MM.1S (cell line): ENCODE measurements around the gene GMPPA.

Experiments used
- EZH2 ChIP-seq: fragments of 300-600 bp; sonication (generic); optimal IDR thresholded peaks from 2 replicates; pipeline ENCODE3; 2017; ENCODE audit warnings: low read depth, mild to moderate bottlenecking, antibody characterized with exemption, low read length, mixed read lengths
- EZH2phosphoT487 ChIP-seq: fragments of 300-600 bp; sonication (generic); IDR thresholded peaks from 2 replicates; pipeline ENCODE4 v1.6.1; 2018; ENCODE audit warnings: antibody characterized with exemption, low read length
- TF ChIP-seq, protein P1 (sequence below): fragments of 300-600 bp; sonication (generic); IDR thresholded peaks from 2 replicates; pipeline ENCODE4 v1.5.1; 2016; ENCODE audit warnings: antibody characterized with exemption, low read length, mixed read lengths

GRCh38 chr2:219552382-219553167 lies 53.9 kb downstream of the GMPPA start:
- TF ChIP-seq, protein P1, sequence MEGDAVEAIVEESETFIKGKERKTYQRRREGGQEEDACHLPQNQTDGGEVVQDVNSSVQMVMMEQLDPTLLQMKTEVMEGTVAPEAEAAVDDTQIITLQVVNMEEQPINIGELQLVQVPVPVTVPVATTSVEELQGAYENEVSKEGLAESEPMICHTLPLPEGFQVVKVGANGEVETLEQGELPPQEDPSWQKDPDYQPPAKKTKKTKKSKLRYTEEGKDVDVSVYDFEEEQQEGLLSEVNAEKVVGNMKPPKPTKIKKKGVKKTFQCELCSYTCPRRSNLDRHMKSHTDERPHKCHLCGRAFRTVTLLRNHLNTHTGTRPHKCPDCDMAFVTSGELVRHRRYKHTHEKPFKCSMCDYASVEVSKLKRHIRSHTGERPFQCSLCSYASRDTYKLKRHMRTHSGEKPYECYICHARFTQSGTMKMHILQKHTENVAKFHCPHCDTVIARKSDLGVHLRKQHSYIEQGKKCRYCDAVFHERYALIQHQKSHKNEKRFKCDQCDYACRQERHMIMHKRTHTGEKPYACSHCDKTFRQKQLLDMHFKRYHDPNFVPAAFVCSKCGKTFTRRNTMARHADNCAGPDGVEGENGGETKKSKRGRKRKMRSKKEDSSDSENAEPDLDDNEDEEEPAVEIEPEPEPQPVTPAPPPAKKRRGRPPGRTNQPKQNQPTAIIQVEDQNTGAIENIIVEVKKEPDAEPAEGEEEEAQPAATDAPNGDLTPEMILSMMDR = no peak
- TF ChIP-seq EZH2phosphoT487 = no peak
- TF ChIP-seq EZH2 = no peak
